ENCODE data around the gene OR5K4.
"Not testable (repeated sequence)": the region's sequence is repeated elsewhere in the genome, so short reads cannot be mapped to it uniquely, and the experiment has no call there.

The OR5K4 gene

DNA sequence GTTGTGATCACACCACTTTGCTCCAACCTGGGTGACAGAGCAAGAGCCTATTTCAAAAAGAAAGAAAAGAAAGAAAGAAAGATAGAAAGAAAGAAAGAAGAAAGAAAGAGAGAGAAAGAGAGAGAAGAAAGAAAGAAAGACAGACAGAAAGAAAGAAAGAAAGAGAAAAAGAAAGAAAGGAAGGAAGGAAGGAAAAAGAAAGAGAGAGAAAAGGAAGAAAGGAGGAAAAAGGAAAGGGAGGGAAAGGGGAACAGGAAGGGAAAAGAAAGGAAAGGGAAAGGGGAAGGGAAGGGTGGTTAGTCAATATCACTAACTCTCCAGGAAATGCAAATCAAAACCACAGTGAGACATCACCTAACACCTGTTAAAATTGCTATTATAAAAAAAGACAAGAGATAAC, 18.2 kb downstream of the OR5K4 start:
- DNase-seq, result no peak

- DNase-seq, result no peak
Measured at GRCh38 chr3:98372445-98372844, 18.8 kb downstream of the OR5K4 start.

DNA sequence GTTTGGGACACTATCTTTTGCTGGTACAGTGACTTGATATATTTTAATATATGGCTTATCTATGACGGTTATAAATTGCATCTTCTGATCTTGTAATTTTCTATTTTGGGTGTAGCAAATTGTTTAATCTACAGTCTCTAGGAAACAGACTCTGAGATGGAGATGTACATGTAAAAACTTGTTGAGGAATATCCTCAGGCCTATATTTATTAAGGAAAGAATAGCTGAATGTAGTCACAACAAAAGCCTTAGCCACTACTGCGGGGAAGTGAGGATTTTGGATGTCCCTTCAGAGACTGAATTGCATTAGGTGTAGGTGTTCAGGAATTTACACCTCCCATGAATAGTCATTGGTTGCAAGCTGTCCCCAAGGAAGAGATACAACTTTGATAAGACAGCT, 23.0 kb downstream of the OR5K4 start:
- DNase-seq, result no peak

DNA sequence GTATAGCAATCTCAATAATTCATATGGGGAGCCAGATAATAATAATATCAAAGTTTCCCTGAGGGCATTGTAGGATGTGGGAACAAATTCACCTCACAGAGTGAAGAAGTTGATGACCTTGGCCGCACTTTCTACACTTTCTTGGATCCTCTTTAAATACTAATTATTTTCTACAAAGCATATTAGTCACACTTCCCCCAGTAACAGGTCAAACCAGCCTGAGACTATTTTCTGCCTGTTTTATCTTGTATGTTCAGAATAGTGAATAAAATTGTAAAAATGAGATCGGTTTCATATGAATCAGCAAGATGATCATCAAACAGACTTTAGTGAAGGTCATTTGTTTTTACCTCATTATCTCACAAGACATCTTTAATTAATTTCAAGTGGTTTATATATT, 34.5 kb downstream of the OR5K4 start:
- no peak for DNase-seq

DNA sequence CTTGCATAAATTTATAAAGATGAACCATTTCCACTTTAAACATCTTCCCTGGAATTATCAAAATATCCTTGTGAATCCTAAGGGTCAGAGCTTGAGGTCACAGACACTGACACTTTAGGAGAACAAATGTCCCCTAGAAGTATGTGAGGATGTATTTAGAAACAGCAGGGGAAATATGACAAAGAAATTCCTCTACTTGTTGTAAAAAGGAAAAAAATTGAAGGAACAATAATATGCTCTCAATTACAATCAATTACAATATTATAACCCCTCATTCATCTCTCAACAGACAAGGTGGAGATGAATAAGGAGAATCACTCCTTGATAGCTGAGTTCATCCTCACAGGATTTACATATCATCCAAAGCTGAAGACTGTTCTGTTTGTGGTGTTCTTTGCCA, 36.7 kb downstream of the OR5K4 start, which contains the start of gene OR5K3:
Gene OR5K3 (plus strand): TSS at position 301 of the 400 bp plus-strand sequence. CDS start 0 bp downstream, at position 301.
- no peak for DNase-seq

- no peak for DNase-seq
Measured at GRCh38 chr3:98395101-98395500, 41.4 kb downstream of the OR5K4 start.

DNA sequence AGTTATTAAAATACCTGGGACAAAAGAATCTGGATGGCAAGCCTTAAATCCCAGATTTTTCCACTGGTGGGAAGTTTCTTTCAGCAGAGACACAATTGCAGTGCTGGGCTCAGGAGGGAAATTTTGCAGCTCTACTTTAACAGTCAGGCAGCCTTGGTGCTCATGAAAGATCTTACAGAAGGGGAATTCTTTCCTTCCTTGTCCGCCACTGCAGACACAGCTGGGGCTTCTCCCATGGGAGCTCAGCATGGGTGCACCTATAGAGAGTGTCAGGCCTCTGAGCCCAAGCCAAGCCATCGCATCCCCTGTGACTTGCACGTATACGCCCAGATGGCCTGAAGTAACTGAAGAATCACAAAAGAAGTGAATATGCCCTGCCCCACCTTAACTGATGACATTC, 42.8 kb downstream of the OR5K4 start:
- not testable (repeated sequence) for DNase-seq

DNA sequence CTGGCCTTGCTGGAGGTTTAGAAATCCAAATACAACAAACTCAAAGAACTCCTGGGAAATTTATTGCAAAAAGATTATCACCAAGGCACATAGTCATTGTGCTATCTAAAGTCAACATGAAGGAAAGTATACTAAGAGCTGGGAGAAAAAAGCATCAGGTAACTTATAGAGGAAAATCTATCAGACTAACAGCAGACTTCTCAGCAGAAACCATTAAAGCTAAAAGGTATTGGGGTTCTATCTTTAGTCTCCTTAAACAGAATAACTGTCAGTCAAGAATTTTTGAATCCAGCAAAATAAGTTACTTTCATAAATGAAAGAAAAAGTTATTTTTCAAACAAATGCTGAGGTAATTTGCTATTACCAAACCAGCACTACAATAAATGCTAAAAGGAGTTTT, 44.9 kb downstream of the OR5K4 start:
- no peak for DNase-seq

DNA sequence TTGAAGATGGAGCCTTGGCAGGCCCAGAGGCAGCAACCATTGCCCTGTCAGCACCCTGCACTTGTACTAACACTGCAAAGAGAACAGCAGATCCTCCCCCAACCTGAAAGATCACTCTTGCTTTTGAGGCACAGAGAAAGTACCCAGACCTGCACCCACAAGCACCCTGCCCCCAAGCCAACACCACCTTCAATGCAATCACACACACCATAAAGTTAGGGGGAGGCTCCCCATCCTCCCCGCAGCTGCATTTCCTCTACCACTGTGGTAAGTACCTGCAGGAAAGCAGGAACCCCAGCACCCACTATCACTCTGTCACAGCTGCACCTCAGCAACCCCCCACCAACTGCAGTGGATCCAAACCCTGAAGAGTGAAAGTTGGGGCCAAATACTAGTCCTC, 48.9 kb downstream of the OR5K4 start:
- DNase-seq, result no peak

GRCh38 chr3:98404010-98404409, 50.4 kb downstream of the OR5K4 start:
- DNase-seq, result no peak

Data from activated CD4-positive, CD25-positive, alpha-beta regulatory T cell (primary cell).